ENCODE data around the gene CTIF.

CTIF gene

GRCh38 chr18:48852292-48852691, 313.5 kb downstream of the CTIF start:
- TF ChIP-seq, protein P1, sequence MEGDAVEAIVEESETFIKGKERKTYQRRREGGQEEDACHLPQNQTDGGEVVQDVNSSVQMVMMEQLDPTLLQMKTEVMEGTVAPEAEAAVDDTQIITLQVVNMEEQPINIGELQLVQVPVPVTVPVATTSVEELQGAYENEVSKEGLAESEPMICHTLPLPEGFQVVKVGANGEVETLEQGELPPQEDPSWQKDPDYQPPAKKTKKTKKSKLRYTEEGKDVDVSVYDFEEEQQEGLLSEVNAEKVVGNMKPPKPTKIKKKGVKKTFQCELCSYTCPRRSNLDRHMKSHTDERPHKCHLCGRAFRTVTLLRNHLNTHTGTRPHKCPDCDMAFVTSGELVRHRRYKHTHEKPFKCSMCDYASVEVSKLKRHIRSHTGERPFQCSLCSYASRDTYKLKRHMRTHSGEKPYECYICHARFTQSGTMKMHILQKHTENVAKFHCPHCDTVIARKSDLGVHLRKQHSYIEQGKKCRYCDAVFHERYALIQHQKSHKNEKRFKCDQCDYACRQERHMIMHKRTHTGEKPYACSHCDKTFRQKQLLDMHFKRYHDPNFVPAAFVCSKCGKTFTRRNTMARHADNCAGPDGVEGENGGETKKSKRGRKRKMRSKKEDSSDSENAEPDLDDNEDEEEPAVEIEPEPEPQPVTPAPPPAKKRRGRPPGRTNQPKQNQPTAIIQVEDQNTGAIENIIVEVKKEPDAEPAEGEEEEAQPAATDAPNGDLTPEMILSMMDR (IDR thresholded peaks at IDR 0.05), result no peak
- H3K36me3 ChIP-seq (ENCODE audit: control insufficient read depth, insufficient read depth, low read length), result no peaks in the 10 kb centered on the region
- H3K9ac ChIP-seq, result no peak overlapping the region
- H3K79me2 ChIP-seq, result no peaks in the 10 kb centered on the region
- no peak overlapping the region for H3K4me2 ChIP-seq (ENCODE audit: low read length)
- no peak overlapping the region for H3K27ac ChIP-seq
- H3K27me3 ChIP-seq (ENCODE audit: control insufficient read depth, insufficient read depth, low read length), result no peaks in the 10 kb centered on the region
- no peak overlapping the region for H2AFZ ChIP-seq
- H3K9me3 ChIP-seq (ENCODE audit: control insufficient read depth, low read length), result no peaks in the 10 kb centered on the region
- H3K4me1 ChIP-seq, result peaks cover 4% of the 10 kb centered on the region
- H3K4me3 ChIP-seq (ENCODE audit: low read depth, low read length), result no peak overlapping the region

DNA sequence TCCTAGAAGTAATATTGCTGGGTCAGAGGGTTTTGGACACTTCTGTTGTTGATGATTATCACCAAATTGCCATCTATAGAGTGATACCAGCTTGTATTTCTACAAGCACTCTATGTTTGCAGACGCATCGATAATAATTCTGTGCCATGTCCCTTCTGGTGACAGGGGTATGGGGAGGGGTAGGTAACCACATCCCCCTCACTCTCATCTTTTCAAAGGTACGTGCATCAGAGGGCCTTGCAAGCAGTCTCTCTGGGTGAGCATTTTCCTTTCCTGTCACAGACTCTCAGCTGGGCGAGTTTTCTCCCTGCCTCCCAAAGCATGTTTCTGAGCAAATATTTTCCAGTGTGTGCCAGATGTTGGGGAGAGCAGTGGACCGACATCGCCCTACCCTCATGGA, 314.0 kb downstream of the CTIF start:
- Histone ChIP-seq H3K4me3 (ENCODE audit: low read depth, low read length) (no peak overlapping the region), H3K9me3 (ENCODE audit: control insufficient read depth, low read length) (no peaks in the 10 kb centered on the region), H3K9ac (no peak overlapping the region), H3K27ac (no peak overlapping the region), H3K79me2 (no peaks in the 10 kb centered on the region), H3K4me1 (peaks cover 4% of the 10 kb centered on the region), H3K4me2 (ENCODE audit: low read length) (no peak overlapping the region), H3K27me3 (ENCODE audit: control insufficient read depth, insufficient read depth, low read length) (no peaks in the 10 kb centered on the region), H2AFZ (no peak overlapping the region), H3K36me3 (ENCODE audit: control insufficient read depth, insufficient read depth, low read length) (no peaks in the 10 kb centered on the region)
- TF ChIP-seq, protein P1 (IDR thresholded peaks at IDR 0.05), result no peak

- Histone ChIP-seq H3K9ac (no peak overlapping the region), H3K4me1 (peaks cover 4% of the 10 kb centered on the region), H3K79me2 (no peaks in the 10 kb centered on the region), H2AFZ (no peak overlapping the region), H3K9me3 (ENCODE audit: control insufficient read depth, low read length) (no peaks in the 10 kb centered on the region), H3K4me2 (ENCODE audit: low read length) (no peak overlapping the region), H3K27ac (no peak overlapping the region), H3K36me3 (ENCODE audit: control insufficient read depth, insufficient read depth, low read length) (no peaks in the 10 kb centered on the region), H3K27me3 (ENCODE audit: control insufficient read depth, insufficient read depth, low read length) (no peaks in the 10 kb centered on the region), H3K4me3 (ENCODE audit: low read depth, low read length) (no peak overlapping the region)
- TF ChIP-seq, protein P1 (IDR thresholded peaks at IDR 0.05), result no peak
Observed at GRCh38 chr18:48853588-48853987, 314.8 kb downstream of the CTIF start.

- Histone ChIP-seq H3K27ac (no peak overlapping the region), H3K9me3 (ENCODE audit: control insufficient read depth, low read length) (no peaks in the 10 kb centered on the region), H2AFZ (no peak overlapping the region), H3K4me1 (peaks cover 4% of the 10 kb centered on the region), H3K36me3 (ENCODE audit: control insufficient read depth, insufficient read depth, low read length) (no peaks in the 10 kb centered on the region), H3K4me3 (ENCODE audit: low read depth, low read length) (no peak overlapping the region), H3K27me3 (ENCODE audit: control insufficient read depth, insufficient read depth, low read length) (no peaks in the 10 kb centered on the region), H3K9ac (no peak overlapping the region), H3K79me2 (no peaks in the 10 kb centered on the region), H3K4me2 (ENCODE audit: low read length) (no peak overlapping the region)
- TF ChIP-seq, protein P1 (IDR thresholded peaks at IDR 0.05), result no peak
Observed at GRCh38 chr18:48854780-48855179, 315.9 kb downstream of the CTIF start.
